PC-3 (cell line): ENCODE results near the gene COL4A1.

Experiments
- CTCF ChIP-seq: fragments of 300-600 bp; sonication (generic); conservative IDR thresholded peaks from 2 replicates; pipeline ENCODE4 v1.5.1; 2017; ENCODE audit warnings: antibody characterized with exemption, low read depth, mild to moderate bottlenecking, low read length
- EZH2 ChIP-seq: fragments of 300-600 bp; sonication (generic); IDR thresholded peaks from one replicate; pipeline ENCODE4 v1.6.1; 2017; ENCODE audit warnings: antibody characterized with exemption, mild to moderate bottlenecking, low read length; ENCODE audit not compliant: unreplicated experiment

GRCh38 chr13:110179116-110179856 is 127.7 kb downstream of the COL4A1 start:
- TF ChIP-seq CTCF (no peak), EZH2 (no peak)
